ENCODE data around the gene AHCYL1. TPM values are rescaled to one million over a fixed set of nuclear protein-coding genes. Genes with fewer than 3 reads are reported as not detected.
A peak's percentile ranks its signal among the peaks of the same experiment; 100 is the strongest.

AHCYL1 gene
- total and polyA plus RNA-seq, 10 of the 15 experiments (the other 5 are each of a cell fraction or from before 2014, with no cell fraction given), result 24.7 to 73.6 (median 46.8) TPM

DNA sequence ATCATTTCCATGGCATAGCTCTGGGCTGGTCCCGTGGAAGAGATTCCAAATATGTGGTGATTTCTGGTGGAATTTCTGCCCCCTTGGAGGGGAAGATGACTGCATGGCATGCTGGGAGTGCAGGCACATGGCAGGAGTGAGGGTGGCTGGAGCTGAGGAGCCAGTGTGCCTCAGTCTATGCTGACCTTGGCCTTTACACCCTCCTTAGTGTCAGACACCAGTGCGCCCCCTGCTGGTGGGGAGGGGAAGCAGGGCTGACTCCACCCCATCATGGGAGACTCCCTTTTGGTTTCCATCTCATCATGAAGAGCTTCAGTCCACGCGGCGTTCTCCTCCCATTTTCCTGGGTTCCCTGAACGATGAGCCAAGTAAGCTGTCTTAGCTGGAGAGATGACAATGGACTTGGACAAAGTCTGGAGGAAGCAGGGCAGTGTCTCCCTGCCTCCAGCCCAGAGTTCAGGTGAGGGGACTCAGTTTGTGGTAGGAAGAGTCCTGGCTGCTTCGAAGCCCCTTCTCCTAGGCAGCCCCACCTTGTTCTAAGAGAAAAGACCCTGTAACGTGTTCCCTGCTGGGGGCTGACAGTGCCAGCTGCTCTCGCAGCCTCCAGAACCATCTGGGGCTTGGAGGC, 75.6 kb downstream of the AHCYL1 start:
- H3K27me3 ChIP-seq (replicated peaks in 1 of 2; ENCODE audit: control insufficient read depth in 2 of 2, insufficient read depth in 2 of 2, low read length in 1 of 2), result no peaks in the 10 kb centered on the region
- DNase-seq (ENCODE audit: low read depth, low spot score), result no peak
- POLR2A ChIA-PET, result interaction anchor here (1.0 to 1.4 kb wide), 3 partner anchors 13 to 49 kb away, joined by 3 to 4 read pairs (median 3); no protein-coding TSS in a partner anchor
- H3K4me2 ChIP-seq (ENCODE audit: control insufficient read depth, insufficient read depth), result no peak overlapping the region
- H3K36me3 ChIP-seq (ENCODE audit: control insufficient read depth in 2 of 2, insufficient read depth in 2 of 2, low read length in 1 of 2), result peaks cover 1 to 9% of the 10 kb centered on the region in 2 experiments
- no TSS peak for BruUV-seq (replicated peaks)
- H4K20me1 ChIP-seq (ENCODE audit: control insufficient read depth, insufficient read depth), result 0 out of 2 replicates have a peak, but pooled peaks cover 4% of the 10 kb centered on the region
- no peak overlapping the region for H3K4me3 ChIP-seq
- CTCF ChIA-PET, result interaction anchor here (0.6 to 6.9 kb wide), 31 partner anchors 10 to 1492 kb away, joined by 3 to 57 read pairs (median 5); partner anchors contain the start of gene STRIP1
- H2AFZ ChIP-seq (ENCODE audit: control insufficient read depth, low read depth, low read length), result no peak overlapping the region
- H3K9me3 ChIP-seq (replicated peaks; ENCODE audit: control insufficient read depth, insufficient read depth, low read length), result no peaks in the 10 kb centered on the region
- intact Hi-C loops (cut with micrococcal nuclease; ENCODE audit: unreplicated experiment) (no loop called here), in situ Hi-C loops (cut with MboI) (no loop called here)
- 55% methylated on average over 9 of the region's 9 CpGs for WGBS (ENCODE audit: insufficient coverage, insufficient replicate concordance, low lambda C conversion rate, missing lambda C conversion rate)
- ATAC-seq, result peak; percentile 98
- SMC1A ChIA-PET (ENCODE audit: uncharacterized antibody, unreplicated experiment), result interaction anchor here (1.3 to 1.6 kb wide), 3 partner anchors 29 to 75 kb away, joined by 4 to 10 read pairs (median 5); partner anchors contain the start of gene AHCYL1
- RAD21 ChIA-PET (ENCODE audit: unreplicated experiment), result interaction anchor here (0.6 to 1.0 kb wide), 2 partner anchors 31 to 44 kb away, joined by 3 to 9 read pairs; no protein-coding TSS in a partner anchor
- no peak overlapping the region for H3K27ac ChIP-seq (ENCODE audit: control insufficient read depth, insufficient read depth)
- H3K9ac ChIP-seq (ENCODE audit: control insufficient read depth, insufficient read depth, low read length), result no peak overlapping the region
- no peaks in the 10 kb centered on the region for H3K4me1 ChIP-seq (ENCODE audit: control insufficient read depth, insufficient read depth, low read length)
- FAIRE-seq, result peak; percentile 87
- no peaks in the 10 kb centered on the region for H3K79me2 ChIP-seq (ENCODE audit: control insufficient read depth, insufficient read depth, low read length)
- TF ChIP-seq HCFC1 (IDR thresholded peaks at IDR 0.05; ENCODE audit: low read length) (no peak), SREBF2 (IDR thresholded peaks at IDR 0.05; ENCODE audit: low read length) (no peak), NR2F1 (conservative IDR thresholded peaks at IDR 0.05) (peak; percentile 76), RAD21 (IDR thresholded peaks at IDR 0.05; ENCODE audit: insufficient read depth, low read depth, low read length) (peak; percentile 14; the same call in 1 of the 2 replicates), POU2F2 (IDR thresholded peaks at IDR 0.05; ENCODE audit: borderline replicate concordance, low read depth, low read length) (no peak), POLR2A (IDR thresholded peaks at IDR 0.05; ENCODE audit: low read depth, low read length) (peak; percentile 32; the same call in 1 of the 2 replicates), RCOR1 (conservative IDR thresholded peaks at IDR 0.05; ENCODE audit: low read depth, low read length) (no peak), ESRRA (IDR thresholded peaks at IDR 0.05; ENCODE audit: low read length) (0 out of 2 replicates have a peak, but pooled peaks have one; percentile 48), MTA3 (IDR thresholded peaks at IDR 0.05; ENCODE audit: borderline replicate concordance, low read length) (no peak), SMC3 (IDR thresholded peaks at IDR 0.05; ENCODE audit: borderline replicate concordance, low read length) (peak; percentile 35; the same call in 1 of the 2 replicates), EED (IDR thresholded peaks at IDR 0.05; ENCODE audit: low read depth) (no peak), EZH2 (IDR thresholded peaks at IDR 0.05; ENCODE audit: borderline replicate concordance, control insufficient read depth, low read depth, low read length) (no peak), ASH2L (IDR thresholded peaks at IDR 0.05; ENCODE audit: borderline replicate concordance, low read depth) (no peak), YY1 (IDR thresholded peaks at IDR 0.05; ENCODE audit: low read depth, low read length) (peak; percentile 72)
- TF ChIP-seq, protein P1, sequence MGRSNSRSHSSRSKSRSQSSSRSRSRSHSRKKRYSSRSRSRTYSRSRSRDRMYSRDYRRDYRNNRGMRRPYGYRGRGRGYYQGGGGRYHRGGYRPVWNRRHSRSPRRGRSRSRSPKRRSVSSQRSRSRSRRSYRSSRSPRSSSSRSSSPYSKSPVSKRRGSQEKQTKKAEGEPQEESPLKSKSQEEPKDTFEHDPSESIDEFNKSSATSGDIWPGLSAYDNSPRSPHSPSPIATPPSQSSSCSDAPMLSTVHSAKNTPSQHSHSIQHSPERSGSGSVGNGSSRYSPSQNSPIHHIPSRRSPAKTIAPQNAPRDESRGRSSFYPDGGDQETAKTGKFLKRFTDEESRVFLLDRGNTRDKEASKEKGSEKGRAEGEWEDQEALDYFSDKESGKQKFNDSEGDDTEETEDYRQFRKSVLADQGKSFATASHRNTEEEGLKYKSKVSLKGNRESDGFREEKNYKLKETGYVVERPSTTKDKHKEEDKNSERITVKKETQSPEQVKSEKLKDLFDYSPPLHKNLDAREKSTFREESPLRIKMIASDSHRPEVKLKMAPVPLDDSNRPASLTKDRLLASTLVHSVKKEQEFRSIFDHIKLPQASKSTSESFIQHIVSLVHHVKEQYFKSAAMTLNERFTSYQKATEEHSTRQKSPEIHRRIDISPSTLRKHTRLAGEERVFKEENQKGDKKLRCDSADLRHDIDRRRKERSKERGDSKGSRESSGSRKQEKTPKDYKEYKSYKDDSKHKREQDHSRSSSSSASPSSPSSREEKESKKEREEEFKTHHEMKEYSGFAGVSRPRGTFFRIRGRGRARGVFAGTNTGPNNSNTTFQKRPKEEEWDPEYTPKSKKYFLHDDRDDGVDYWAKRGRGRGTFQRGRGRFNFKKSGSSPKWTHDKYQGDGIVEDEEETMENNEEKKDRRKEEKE (IDR thresholded peaks at IDR 0.05), result no peak
- TF ChIP-seq, protein P2, sequence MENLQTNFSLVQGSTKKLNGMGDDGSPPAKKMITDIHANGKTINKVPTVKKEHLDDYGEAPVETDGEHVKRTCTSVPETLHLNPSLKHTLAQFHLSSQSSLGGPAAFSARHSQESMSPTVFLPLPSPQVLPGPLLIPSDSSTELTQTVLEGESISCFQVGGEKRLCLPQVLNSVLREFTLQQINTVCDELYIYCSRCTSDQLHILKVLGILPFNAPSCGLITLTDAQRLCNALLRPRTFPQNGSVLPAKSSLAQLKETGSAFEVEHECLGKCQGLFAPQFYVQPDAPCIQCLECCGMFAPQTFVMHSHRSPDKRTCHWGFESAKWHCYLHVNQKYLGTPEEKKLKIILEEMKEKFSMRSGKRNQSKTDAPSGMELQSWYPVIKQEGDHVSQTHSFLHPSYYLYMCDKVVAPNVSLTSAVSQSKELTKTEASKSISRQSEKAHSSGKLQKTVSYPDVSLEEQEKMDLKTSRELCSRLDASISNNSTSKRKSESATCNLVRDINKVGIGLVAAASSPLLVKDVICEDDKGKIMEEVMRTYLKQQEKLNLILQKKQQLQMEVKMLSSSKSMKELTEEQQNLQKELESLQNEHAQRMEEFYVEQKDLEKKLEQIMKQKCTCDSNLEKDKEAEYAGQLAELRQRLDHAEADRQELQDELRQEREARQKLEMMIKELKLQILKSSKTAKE (IDR thresholded peaks at IDR 0.05; ENCODE audit: low read depth, poor library complexity, severe bottlenecking), result no peak
- TF ChIP-seq, protein P3, sequence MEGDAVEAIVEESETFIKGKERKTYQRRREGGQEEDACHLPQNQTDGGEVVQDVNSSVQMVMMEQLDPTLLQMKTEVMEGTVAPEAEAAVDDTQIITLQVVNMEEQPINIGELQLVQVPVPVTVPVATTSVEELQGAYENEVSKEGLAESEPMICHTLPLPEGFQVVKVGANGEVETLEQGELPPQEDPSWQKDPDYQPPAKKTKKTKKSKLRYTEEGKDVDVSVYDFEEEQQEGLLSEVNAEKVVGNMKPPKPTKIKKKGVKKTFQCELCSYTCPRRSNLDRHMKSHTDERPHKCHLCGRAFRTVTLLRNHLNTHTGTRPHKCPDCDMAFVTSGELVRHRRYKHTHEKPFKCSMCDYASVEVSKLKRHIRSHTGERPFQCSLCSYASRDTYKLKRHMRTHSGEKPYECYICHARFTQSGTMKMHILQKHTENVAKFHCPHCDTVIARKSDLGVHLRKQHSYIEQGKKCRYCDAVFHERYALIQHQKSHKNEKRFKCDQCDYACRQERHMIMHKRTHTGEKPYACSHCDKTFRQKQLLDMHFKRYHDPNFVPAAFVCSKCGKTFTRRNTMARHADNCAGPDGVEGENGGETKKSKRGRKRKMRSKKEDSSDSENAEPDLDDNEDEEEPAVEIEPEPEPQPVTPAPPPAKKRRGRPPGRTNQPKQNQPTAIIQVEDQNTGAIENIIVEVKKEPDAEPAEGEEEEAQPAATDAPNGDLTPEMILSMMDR (IDR thresholded peaks at IDR 0.05 in 2 of 3, conservative IDR thresholded peaks at IDR 0.05 in 1 of 3; ENCODE audit: control insufficient read depth in 2 of 3, extremely low read depth in 1 of 3, insufficient read depth in 1 of 3, low read depth in 3 of 3, low read length in 3 of 3), result peak; percentile 86 to 99 (median 94)

Measured in GM12878 (cell line).